GM18868 (cell line): ENCODE measurements around the gene EMP3.
"Not testable (repeated sequence)": the region's sequence is repeated elsewhere in the genome, so short reads cannot be mapped to it uniquely, and the experiment has no call there.

ENCODE experiments used
- ATAC-seq: cut with Tn5 transposase; IDR thresholded peaks from one replicate; pipeline ENCODE4 v1.9.1; 2021; ENCODE audit warnings: mild to moderate bottlenecking, moderate library complexity; ENCODE audit not compliant: unreplicated experiment

The EMP3 gene

DNA sequence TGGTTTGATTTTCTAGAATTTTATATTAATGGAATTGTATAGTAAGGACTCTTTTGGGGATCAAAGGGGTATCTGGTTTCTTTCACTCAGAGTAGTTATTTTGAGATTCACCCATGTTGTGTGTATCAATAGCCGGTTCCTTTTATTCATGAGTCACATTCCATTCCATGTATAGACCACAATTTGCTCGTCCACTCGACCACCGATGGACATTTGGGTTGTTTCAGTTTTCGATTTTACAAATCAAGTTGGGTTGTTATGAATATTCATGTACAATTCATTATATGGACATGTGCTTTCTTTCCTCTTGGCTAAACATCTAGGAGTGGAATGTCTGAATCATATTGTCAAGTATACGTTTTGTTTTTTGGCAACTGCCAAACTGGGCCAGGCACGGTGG is 9.6 kb upstream of the EMP3 start:
- ATAC-seq = no peak

DNA sequence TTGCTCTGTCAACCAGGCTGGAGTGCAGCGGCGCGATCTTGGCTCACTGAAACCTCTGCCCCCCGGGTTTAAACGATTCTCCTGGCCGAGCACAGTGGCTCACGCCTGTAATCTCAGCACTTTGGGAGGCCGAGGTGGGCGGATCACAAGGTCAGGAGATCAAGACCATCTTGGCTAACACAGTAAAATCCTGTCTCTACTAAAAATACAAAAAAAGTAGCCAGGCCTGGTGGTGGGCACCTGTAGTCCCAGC is 7.7 kb upstream of the EMP3 start:
- ATAC-seq = not testable (repeated sequence)

GRCh38 chr19:48318286-48318987 is 6.9 kb upstream of the EMP3 start:
- no peak for ATAC-seq

- no peak for ATAC-seq
Observed at GRCh38 chr19:48319647-48320541, 5.5 kb upstream of the EMP3 start.

GRCh38 chr19:48321372-48321621 is 4.1 kb upstream of the EMP3 start:
- peak; percentile 47 for ATAC-seq

DNA sequence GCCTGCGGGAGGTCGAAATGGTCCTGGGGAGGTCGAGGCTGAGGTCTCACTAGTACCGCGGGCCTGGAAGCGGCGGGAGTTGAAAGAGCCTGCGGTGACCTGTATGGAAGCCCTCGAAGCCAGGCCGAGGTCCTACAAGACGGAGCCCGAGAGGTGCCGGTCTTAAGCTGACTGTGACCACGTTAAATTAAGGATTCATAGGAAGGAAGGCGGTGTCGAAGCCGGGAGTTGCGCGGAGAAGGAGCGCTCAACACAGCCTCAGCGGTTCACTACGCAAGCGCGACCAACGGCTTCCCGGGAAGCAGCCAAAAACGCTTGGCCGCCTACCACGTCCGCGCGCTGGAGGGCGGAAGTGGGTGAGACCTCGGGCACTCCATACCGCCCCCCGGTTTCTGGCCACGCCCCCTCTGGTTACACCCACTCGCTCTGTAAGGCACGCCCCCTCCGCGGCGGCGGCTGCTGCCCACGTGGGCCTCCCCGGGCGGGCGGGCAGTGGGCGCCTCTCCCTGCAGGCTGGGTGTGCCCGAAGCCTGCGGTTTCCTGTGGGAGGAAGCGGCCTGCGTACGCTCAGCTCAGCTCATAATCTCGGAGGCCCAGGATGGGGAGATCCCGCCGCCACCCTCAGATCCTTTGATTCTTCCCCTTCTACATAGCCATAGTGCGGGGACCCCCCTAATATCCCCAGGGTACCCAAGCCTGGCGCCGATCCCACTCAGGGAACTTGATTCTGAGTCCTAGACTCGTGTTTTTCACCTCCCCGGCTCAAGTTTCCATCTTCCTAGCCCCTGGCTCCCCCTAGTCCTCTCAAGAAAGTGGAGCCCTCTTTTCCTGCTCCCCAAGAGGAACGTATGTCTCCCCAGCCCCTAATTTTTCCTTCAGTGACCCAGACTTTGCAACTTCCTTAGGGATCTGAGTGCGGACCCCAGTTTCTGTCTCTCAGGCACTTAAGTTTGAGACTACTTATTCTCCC is 3.4 kb upstream of the EMP3 start:
- ATAC-seq = peak; percentile 57

DNA sequence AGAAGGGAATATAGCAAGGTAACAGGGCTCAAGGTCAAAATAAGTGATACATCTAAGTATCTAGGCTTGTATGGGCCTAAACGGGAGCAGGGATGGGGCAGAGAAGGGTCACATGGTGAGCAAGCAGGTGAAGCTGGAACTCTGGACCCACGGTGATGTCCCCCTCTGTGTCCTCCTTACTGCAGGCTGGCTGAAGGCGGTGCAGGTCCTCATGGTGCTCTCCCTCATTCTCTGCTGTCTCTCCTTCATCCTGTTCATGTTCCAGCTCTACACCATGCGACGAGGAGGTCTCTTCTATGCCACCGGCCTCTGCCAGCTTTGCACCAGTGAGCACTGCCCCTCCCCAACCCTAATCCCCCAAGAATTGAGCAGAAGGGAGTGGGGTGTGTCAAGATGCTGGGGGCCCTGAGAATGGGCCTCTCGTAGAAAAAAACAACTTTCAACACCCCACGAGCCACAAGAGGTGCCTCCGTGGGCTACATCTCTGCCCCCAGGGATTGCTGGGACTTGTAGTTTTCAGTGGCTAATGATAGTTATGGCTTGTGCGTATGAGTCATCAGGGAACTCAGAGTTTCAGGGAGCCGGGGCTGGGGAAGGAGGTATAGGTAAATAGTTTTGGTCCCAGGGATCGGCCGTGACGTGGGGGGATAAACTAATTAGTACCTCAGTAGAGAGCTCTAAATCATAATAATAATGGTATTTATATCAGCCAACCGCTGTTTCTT is 4.0 kb downstream of the EMP3 start:
- ATAC-seq = no peak

GRCh38 chr19:48330012-48330681 is 4.8 kb downstream of the EMP3 start:
- ATAC-seq = no peak

GRCh38 chr19:48332351-48332661 is 7.0 kb downstream of the EMP3 start:
- ATAC-seq = no peak

DNA sequence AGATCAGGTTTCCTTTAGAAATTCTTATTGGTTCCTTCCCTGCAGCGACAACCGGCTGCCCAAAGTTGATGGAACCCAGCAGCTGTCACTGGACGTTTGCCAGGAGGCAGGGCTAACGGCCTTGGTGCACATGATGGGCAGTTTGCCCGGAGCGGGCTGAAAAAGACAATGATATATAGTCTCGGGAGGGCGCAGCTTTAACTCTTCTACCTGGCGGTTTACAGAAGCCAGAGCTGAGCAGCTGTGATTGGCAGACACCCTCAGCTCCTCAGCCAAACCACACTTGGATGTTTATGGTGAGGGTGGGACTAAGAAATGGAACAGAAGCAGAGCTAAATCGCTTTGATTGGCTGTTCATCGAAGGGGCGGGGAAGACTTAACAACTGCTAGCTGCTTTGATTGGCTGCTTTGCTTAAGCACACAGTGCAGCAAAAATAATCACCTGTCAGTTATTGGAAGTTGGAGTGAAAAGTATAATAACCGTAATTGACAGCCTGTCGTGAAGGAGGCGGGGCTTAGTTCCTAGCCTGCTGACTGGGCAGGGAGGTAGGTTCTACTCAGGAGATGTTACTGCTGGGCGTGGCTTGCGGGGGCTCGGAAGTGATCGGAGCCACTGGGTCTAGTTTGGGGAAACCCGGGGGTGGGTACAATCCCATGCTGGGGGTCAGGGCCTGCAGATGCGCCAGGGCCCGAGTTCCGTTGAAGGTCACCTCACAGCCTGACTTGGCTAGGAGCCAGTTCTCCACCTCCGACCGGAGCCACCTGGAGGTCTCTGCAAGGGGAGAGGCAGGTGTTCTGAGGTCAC is 7.5 kb downstream of the EMP3 start:
- ATAC-seq = peak; percentile 59

DNA sequence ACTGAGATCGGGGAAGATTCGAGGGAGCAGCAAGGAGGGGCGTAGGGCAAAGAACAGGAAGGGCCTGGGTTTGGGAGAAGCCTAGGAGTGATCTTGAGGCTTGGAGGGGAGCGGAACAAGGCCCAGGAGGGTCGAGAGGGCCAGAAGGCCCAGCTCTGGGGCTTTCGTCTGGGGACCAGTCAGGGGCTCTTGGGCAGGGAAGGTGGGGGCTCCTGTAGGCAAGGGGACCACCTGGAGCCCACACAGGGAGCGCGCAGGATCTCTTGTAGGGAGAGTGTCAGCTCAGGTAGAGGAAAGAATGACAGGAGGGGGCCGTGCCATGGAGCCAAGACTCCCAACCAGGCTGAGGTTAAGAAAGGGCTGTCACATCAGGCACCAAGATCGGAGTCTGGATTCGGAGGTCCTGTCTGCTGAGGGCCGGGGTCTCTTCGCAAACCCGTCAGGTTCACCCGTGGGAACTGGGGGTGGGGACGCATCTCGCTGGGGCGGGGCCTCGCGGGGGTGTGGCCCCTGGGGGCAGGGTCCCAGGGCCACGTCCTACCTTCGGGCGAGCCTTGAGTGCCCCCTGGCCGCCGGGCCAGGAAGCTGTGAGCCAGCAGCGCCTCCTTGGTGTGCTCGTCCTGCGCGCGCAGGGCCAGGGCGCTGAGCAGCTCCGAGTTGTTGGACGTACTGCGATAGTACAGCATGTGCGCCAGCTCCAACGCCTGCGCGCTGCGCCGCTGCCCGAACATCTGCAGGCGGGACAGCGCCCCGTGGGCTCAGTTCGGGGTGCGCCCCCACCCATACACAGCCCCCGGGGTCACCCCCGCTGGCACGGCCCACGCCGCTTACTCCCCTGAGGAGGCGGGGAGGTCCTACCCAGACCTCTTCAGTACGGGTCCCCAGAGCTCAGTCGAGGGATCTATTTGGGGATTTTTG is 8.4 kb downstream of the EMP3 start:
- peak; percentile 54 for ATAC-seq

- ATAC-seq = no peak
Observed at GRCh38 chr19:48338253-48338755, 13.0 kb downstream of the EMP3 start.

- no peak for ATAC-seq
Observed at GRCh38 chr19:48338802-48339503, 13.6 kb downstream of the EMP3 start.

DNA sequence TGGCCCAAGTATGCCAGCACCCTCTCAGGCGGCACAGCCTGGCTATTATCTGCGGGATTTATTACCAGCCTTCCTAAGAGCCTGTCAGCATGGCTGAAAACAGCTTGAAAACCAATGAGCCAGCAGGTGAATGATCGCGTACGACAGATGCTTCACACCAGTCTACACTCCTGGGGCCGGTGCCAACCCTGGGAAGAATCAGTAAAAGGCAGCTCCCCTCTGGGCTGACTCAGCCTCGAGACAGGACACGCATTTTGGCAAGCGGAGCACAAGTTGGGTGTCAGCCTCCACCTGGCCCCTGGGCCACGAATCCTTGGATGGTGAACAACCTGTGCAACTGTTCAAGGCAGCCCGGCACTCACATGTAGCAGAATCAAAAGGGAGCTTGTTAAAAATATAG is 15.6 kb downstream of the EMP3 start:
- ATAC-seq = no peak

- ATAC-seq = no peak
Observed at GRCh38 chr19:48341515-48342413, 16.4 kb downstream of the EMP3 start.

DNA sequence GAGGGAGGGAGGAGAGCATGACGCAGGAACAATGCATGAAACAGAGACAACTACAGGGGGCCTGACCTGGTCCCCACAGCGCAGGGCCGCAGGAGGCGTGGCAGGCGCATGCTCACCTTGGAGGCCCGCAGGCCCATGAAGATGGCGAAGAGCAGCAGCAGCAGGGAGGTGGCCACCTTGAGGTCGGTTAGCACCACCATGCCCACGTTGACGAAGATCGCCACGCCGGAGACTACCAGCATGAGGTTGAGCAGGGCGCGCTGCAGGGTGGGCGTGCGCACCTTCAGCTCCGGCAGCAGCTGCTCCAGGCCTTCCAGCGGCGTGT is 17.0 kb downstream of the EMP3 start:
- ATAC-seq = no peak
